NB4 (cell line): Measurements from ENCODE around the gene ZNF83.

Experiments
- MAX ChIP-seq: IDR thresholded peaks from 2 replicates; pipeline ENCODE4 v1.6.1; 2011; ENCODE audit warnings: low read depth, low read length
- MYC ChIP-seq: IDR thresholded peaks from 2 replicates; pipeline ENCODE4 v1.6.1; 2011; ENCODE audit warnings: low read depth, low read length
- POLR2A ChIP-seq: IDR thresholded peaks from 2 replicates; pipeline ENCODE4 v1.6.1; 2011; ENCODE audit warnings: mild to moderate bottlenecking; ENCODE audit not compliant: insufficient read length; ENCODE audit errors: extremely low read depth
- TF ChIP-seq, protein P1 (sequence below): IDR thresholded peaks from one replicate; pipeline ENCODE4 v1.5.1; 2012; ENCODE audit warnings: low read depth, low read length

- TF ChIP-seq, protein P1, sequence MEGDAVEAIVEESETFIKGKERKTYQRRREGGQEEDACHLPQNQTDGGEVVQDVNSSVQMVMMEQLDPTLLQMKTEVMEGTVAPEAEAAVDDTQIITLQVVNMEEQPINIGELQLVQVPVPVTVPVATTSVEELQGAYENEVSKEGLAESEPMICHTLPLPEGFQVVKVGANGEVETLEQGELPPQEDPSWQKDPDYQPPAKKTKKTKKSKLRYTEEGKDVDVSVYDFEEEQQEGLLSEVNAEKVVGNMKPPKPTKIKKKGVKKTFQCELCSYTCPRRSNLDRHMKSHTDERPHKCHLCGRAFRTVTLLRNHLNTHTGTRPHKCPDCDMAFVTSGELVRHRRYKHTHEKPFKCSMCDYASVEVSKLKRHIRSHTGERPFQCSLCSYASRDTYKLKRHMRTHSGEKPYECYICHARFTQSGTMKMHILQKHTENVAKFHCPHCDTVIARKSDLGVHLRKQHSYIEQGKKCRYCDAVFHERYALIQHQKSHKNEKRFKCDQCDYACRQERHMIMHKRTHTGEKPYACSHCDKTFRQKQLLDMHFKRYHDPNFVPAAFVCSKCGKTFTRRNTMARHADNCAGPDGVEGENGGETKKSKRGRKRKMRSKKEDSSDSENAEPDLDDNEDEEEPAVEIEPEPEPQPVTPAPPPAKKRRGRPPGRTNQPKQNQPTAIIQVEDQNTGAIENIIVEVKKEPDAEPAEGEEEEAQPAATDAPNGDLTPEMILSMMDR: no peak
- TF ChIP-seq POLR2A (no peak), MAX (no peak), MYC (no peak)
These were observed 20.4 kb upstream of the ZNF83 start for GRCh38 chr19:52658595-52658994.
